ENCODE results near the gene YAP1.

Gene YAP1

GRCh38 chr11:102109896-102110760 lies at the start of gene YAP1:
YAP1 (plus strand) TSS chr11:102110447; CDS start chr11:102110849, 402 bp downstream.
- H3K9me3 Mint-ChIP-seq (ENCODE audit: low read depth) = no peaks in the 10 kb centered on the region

DNA sequence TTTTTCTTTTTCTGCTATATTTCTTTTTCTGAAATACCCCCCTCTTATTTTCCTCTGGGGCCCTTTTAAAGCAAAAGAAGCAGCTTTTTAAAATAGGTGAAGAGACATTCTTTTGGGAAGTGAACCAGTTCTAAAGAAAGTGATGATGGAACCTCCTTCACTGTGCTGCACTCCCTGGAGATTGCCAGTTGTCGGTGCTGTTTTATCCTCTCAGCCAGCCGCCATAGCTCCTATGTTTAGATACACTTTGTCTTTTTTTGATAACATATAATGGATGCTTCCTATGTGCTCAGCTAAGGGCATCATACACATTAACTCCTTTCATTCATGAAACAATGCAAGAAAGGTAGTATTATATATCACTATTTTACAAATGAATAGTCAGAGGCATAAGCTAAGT lies 49.0 kb upstream of the YAP1 start:
- Mint-ChIP-seq H3K4me3 (no peak overlapping the region), H3K27me3 (peaks cover 3% of the 10 kb centered on the region), H3K9me3 (ENCODE audit: low read depth) (no peaks in the 10 kb centered on the region), H3K4me1 (ENCODE audit: low read depth) (no peaks in the 10 kb centered on the region), H3K36me3 (no peaks in the 10 kb centered on the region), H3K27ac (no peak overlapping the region)

More at GRCh38 chr11:102109896-102110760, at the start of gene YAP1:
- peaks cover 15% of the 10 kb centered on the region for H3K4me1 Mint-ChIP-seq (ENCODE audit: low read depth)
- peak within 1 kb of the TSS; percentile 95 for H3K4me3 Mint-ChIP-seq
- H3K27me3 Mint-ChIP-seq = peaks cover 26% of the 10 kb centered on the region
- H3K36me3 Mint-ChIP-seq = no peaks in the 10 kb centered on the region
- no peak within 1 kb of the TSS for H3K27ac Mint-ChIP-seq

DNA sequence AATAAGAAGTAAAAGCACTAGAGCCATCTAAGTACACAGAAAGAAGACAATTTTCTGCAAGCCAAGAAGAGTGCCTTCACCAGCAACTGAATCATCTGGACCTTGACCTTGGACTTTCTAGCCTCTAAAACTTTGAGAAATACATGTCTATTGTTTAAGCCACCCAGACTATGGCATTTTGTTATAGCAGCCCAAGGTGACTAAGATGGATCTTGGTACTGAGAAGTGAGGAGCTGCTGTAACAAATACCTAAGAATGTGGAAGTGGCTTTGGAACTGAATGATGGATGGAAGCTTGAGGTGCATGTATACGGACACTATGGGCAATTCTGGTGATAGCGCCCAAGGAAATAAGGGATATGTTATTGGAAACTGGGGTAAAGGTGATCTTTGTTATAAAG lies 48.1 kb upstream of the YAP1 start:
- H3K27me3 Mint-ChIP-seq = peaks cover 3% of the 10 kb centered on the region
- no peak overlapping the region for H3K4me3 Mint-ChIP-seq
- no peaks in the 10 kb centered on the region for H3K36me3 Mint-ChIP-seq
- no peaks in the 10 kb centered on the region for H3K9me3 Mint-ChIP-seq (ENCODE audit: low read depth)
- H3K27ac Mint-ChIP-seq = no peak overlapping the region
- H3K4me1 Mint-ChIP-seq (ENCODE audit: low read depth) = no peaks in the 10 kb centered on the region

- Mint-ChIP-seq H3K27me3 (peaks cover 3% of the 10 kb centered on the region), H3K27ac (no peak overlapping the region), H3K4me3 (no peak overlapping the region), H3K4me1 (ENCODE audit: low read depth) (no peaks in the 10 kb centered on the region), H3K36me3 (no peaks in the 10 kb centered on the region), H3K9me3 (ENCODE audit: low read depth) (no peaks in the 10 kb centered on the region)
These were observed 45.9 kb upstream of the YAP1 start for GRCh38 chr11:102064316-102064715.

GRCh38 chr11:102070766-102071165 lies 39.5 kb upstream of the YAP1 start:
- no peaks in the 10 kb centered on the region for H3K27me3 Mint-ChIP-seq
- peaks cover 3% of the 10 kb centered on the region for H3K36me3 Mint-ChIP-seq
- no peak overlapping the region for H3K4me3 Mint-ChIP-seq
- H3K4me1 Mint-ChIP-seq (ENCODE audit: low read depth) = no peaks in the 10 kb centered on the region
- peaks cover 22% of the 10 kb centered on the region for H3K9me3 Mint-ChIP-seq (ENCODE audit: low read depth)
- no peak overlapping the region for H3K27ac Mint-ChIP-seq

- Mint-ChIP-seq H3K9me3 (ENCODE audit: low read depth) (peaks cover 22% of the 10 kb centered on the region), H3K27ac (no peak overlapping the region), H3K27me3 (peaks cover under 1% of the 10 kb centered on the region), H3K4me1 (ENCODE audit: low read depth) (no peaks in the 10 kb centered on the region), H3K4me3 (no peak overlapping the region), H3K36me3 (peaks cover 3% of the 10 kb centered on the region)
These were observed 38.5 kb upstream of the YAP1 start for GRCh38 chr11:102071497-102072472.

GRCh38 chr11:102073253-102073652 lies 37.0 kb upstream of the YAP1 start:
- Mint-ChIP-seq H3K4me1 (ENCODE audit: low read depth) (no peaks in the 10 kb centered on the region), H3K36me3 (peaks cover 3% of the 10 kb centered on the region), H3K27ac (no peak overlapping the region), H3K9me3 (ENCODE audit: low read depth) (peaks cover 22% of the 10 kb centered on the region), H3K27me3 (peaks cover 5% of the 10 kb centered on the region), H3K4me3 (no peak overlapping the region)

GRCh38 chr11:102079625-102080024 lies 30.6 kb upstream of the YAP1 start:
- Mint-ChIP-seq H3K36me3 (no peaks in the 10 kb centered on the region), H3K27me3 (peaks cover 12% of the 10 kb centered on the region), H3K4me3 (no peak overlapping the region), H3K9me3 (ENCODE audit: low read depth) (no peaks in the 10 kb centered on the region), H3K4me1 (ENCODE audit: low read depth) (no peaks in the 10 kb centered on the region), H3K27ac (no peak overlapping the region)

GRCh38 chr11:102081313-102081712 lies 28.9 kb upstream of the YAP1 start:
- Mint-ChIP-seq H3K4me1 (ENCODE audit: low read depth) (no peaks in the 10 kb centered on the region), H3K36me3 (no peaks in the 10 kb centered on the region), H3K4me3 (no peak overlapping the region), H3K27me3 (peaks cover 15% of the 10 kb centered on the region), H3K9me3 (ENCODE audit: low read depth) (no peaks in the 10 kb centered on the region), H3K27ac (no peak overlapping the region)

DNA sequence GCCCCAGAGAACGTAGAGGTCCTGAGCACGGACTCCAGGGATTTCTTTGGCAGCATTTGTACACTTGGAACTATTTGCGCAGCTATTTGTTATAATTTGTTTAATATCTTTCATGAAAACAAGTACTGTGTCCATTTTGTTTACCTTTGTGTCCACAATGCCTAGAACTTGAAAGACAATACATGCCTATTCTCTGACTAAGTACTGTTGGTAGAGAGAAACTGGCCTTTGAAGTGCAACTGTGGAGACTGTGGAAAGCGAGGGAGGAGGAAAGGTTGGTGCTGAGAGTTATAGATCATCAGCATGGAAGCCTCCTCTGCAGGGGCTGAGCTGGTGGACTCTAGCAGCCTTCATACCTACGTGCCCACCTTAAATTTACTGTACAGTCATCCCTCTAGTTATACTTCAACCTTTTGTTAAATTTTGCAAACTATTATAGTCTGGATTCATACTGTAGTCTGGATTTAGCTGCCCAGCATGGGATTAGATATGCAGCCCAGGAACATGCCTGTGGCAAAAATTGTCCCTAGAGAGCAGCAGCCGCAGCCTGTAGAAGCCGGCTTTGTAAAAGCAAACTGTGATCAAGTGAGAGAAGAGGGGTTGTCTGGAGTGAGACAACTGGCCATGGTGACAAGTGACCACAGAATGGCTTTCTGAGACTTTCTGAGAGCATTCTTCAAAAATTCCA lies 24.2 kb upstream of the YAP1 start:
- Mint-ChIP-seq H3K36me3 (no peaks in the 10 kb centered on the region), H3K9me3 (ENCODE audit: low read depth) (no peaks in the 10 kb centered on the region), H3K27me3 (peaks cover 11% of the 10 kb centered on the region), H3K4me1 (ENCODE audit: low read depth) (no peaks in the 10 kb centered on the region), H3K4me3 (no peak overlapping the region), H3K27ac (no peak overlapping the region)

DNA sequence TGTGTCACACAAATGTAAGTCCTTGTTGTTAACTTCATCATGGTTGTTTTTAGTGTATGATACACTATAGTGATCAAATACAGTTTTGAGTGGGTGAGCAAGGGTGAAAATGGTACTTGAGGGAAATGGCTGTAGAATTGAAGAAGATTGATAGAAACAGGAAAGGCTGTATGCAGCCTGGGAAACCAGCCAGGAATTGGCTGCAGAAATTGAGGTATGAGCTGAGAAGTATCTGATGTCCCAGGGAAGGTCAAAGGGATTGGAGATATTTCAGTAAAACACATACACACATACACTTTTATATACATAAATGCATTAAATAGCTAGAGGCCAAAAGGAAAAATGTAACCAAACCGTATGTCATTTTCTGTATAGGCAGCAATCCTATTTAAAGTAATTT lies 13.1 kb upstream of the YAP1 start:
- Mint-ChIP-seq H3K36me3 (no peaks in the 10 kb centered on the region), H3K27ac (no peak overlapping the region), H3K4me1 (ENCODE audit: low read depth) (no peaks in the 10 kb centered on the region), H3K9me3 (ENCODE audit: low read depth) (no peaks in the 10 kb centered on the region), H3K27me3 (peaks cover 7% of the 10 kb centered on the region), H3K4me3 (no peak overlapping the region)

- peaks cover 6% of the 10 kb centered on the region for H3K27me3 Mint-ChIP-seq
- no peak overlapping the region for H3K27ac Mint-ChIP-seq
- H3K4me3 Mint-ChIP-seq = no peak overlapping the region
- no peaks in the 10 kb centered on the region for H3K9me3 Mint-ChIP-seq (ENCODE audit: low read depth)
- H3K36me3 Mint-ChIP-seq = no peaks in the 10 kb centered on the region
- no peaks in the 10 kb centered on the region for H3K4me1 Mint-ChIP-seq (ENCODE audit: low read depth)
These were observed 10.5 kb upstream of the YAP1 start for GRCh38 chr11:102099755-102100154.

GRCh38 chr11:102108734-102109440 lies 1.4 kb upstream of the YAP1 start:
- Mint-ChIP-seq H3K4me3 (peak overlapping the region; percentile 95), H3K9me3 (ENCODE audit: low read depth) (no peaks in the 10 kb centered on the region), H3K27me3 (peaks cover 21% of the 10 kb centered on the region), H3K4me1 (ENCODE audit: low read depth) (peaks cover 15% of the 10 kb centered on the region), H3K36me3 (no peaks in the 10 kb centered on the region), H3K27ac (no peak overlapping the region)

DNA sequence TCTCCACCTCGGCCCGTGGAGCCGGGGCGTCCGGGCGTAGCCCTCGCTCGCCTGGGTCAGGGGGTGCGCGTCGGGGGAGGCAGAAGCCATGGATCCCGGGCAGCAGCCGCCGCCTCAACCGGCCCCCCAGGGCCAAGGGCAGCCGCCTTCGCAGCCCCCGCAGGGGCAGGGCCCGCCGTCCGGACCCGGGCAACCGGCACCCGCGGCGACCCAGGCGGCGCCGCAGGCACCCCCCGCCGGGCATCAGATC lies 439 bp downstream of the YAP1 start:
- Mint-ChIP-seq H3K4me1 (ENCODE audit: low read depth) (peaks cover 15% of the 10 kb centered on the region), H3K9me3 (ENCODE audit: low read depth) (no peaks in the 10 kb centered on the region), H3K27me3 (peaks cover 27% of the 10 kb centered on the region), H3K36me3 (no peaks in the 10 kb centered on the region), H3K4me3 (no peak overlapping the region), H3K27ac (no peak overlapping the region)

All from activated naive CD8-positive, alpha-beta T cell (primary cell).